CD1c-positive myeloid dendritic cell (primary cell): Measurements from ENCODE around the gene CNTNAP2.

Experiments used
- DNase-seq: peaks from one replicate; pipeline ENCODE4 v3.0.0-alpha.2; 2016; ENCODE audit errors: extremely low spot score

Gene CNTNAP2

GRCh38 chr7:146683439-146683838, 566.8 kb downstream of the CNTNAP2 start:
- no peak for DNase-seq

- DNase-seq = no peak
Measured at GRCh38 chr7:146690987-146691386, 574.4 kb downstream of the CNTNAP2 start.

- DNase-seq = no peak
Measured at GRCh38 chr7:146698995-146699610, 582.5 kb downstream of the CNTNAP2 start.

- DNase-seq = no peak
Measured at GRCh38 chr7:146700015-146700560, 583.5 kb downstream of the CNTNAP2 start.

GRCh38 chr7:146701166-146701565, 584.6 kb downstream of the CNTNAP2 start:
- DNase-seq = no peak

GRCh38 chr7:146702898-146703297, 586.3 kb downstream of the CNTNAP2 start:
- no peak for DNase-seq

GRCh38 chr7:146709451-146710027, 592.9 kb downstream of the CNTNAP2 start:
- no peak for DNase-seq

GRCh38 chr7:146713205-146713604, 596.6 kb downstream of the CNTNAP2 start:
- DNase-seq = no peak

GRCh38 chr7:146713934-146714333, 597.3 kb downstream of the CNTNAP2 start:
- no peak for DNase-seq

- no peak for DNase-seq
Measured at GRCh38 chr7:146720195-146720594, 603.6 kb downstream of the CNTNAP2 start.

GRCh38 chr7:146722986-146723385, 606.4 kb downstream of the CNTNAP2 start:
- DNase-seq = no peak

GRCh38 chr7:146725520-146725919, 608.9 kb downstream of the CNTNAP2 start:
- DNase-seq = no peak

- DNase-seq = no peak
Measured at GRCh38 chr7:146728141-146728540, 611.5 kb downstream of the CNTNAP2 start.

GRCh38 chr7:146728611-146729010, 612.0 kb downstream of the CNTNAP2 start:
- DNase-seq = no peak

GRCh38 chr7:146731185-146731584, 614.6 kb downstream of the CNTNAP2 start:
- DNase-seq = no peak

GRCh38 chr7:146735992-146736391, 619.4 kb downstream of the CNTNAP2 start:
- no peak for DNase-seq

GRCh38 chr7:146736446-146737190, 620.0 kb downstream of the CNTNAP2 start:
- DNase-seq = no peak

- no peak for DNase-seq
Measured at GRCh38 chr7:146740039-146740438, 623.4 kb downstream of the CNTNAP2 start.

- no peak for DNase-seq
Measured at GRCh38 chr7:146741911-146742310, 625.3 kb downstream of the CNTNAP2 start.

- no peak for DNase-seq
Measured at GRCh38 chr7:146754385-146754784, 637.8 kb downstream of the CNTNAP2 start.

GRCh38 chr7:146755585-146755984, 639.0 kb downstream of the CNTNAP2 start:
- DNase-seq = no peak

- no peak for DNase-seq
Measured at GRCh38 chr7:146764458-146764857, 647.9 kb downstream of the CNTNAP2 start.

GRCh38 chr7:146768957-146769356, 652.4 kb downstream of the CNTNAP2 start:
- DNase-seq = no peak
